ENCODE data around the gene COL4A6.

COL4A6 gene

DNA sequence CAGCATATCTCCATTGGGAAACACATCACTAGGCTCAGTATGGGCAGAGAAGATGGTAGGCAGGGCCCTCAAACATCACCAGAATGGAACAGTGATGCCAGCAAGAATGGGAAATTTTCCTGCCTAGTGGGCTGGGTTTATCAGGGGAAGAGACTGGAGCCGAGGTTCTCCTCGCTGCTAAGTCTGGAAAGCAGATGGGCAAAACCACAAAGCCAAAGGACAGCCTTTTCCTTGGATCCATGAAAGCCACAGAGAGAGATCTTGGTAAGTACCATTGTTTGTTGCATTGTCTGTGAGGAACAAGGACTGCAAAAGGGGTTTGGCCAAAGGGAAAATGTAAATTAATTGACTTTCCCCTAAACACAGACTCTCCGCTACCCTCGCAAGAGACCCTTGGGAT lies 266.6 kb downstream of the COL4A6 start:
- Histone ChIP-seq H3K27me3 (ENCODE audit: control insufficient read depth in 5 of 5, insufficient read depth in 4 of 5, low read length in 5 of 5) (peaks cover 0 to 33% (median 10%) of the 10 kb centered on the region in 5 donors), H3K9ac (ENCODE audit: low read length in 5 of 5) (no peak overlapping the region), H3K4me3 (ENCODE audit: low read depth in 1 of 5, low read length in 5 of 5) (no peak overlapping the region), H3K27ac (ENCODE audit: low read depth, low read length) (no peak overlapping the region), H3K9me3 (ENCODE audit: control insufficient read depth in 5 of 5, low read length in 5 of 5) (no peaks in the 10 kb centered on the region), H3K36me3 (ENCODE audit: control insufficient read depth in 5 of 5, insufficient read depth in 5 of 5, low read length in 5 of 5) (no peaks in the 10 kb centered on the region), H3K4me1 (ENCODE audit: control insufficient read depth in 5 of 5, insufficient read depth in 5 of 5, low read length in 5 of 5) (peaks cover 0 to 5% (median 0%) of the 10 kb centered on the region in 5 donors)

DNA sequence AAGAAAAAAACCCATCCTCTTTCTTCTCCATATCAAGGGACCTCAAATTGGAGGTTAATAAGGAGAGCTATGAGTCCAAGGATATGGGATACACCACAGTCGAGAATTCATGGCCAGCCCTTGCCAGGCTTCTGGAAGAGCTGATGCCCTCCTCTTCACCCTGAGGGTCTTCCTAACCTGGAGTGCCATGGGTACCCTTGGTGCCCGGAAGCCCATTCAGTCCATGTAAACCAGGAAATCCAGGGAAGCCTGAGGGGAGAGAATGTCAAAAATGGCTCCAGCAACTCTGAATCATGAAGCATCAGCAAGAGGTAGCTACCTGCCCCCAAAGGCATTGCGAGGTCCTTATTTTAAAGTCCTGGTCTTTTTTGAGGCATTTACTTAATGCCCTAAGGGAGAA lies 268.5 kb downstream of the COL4A6 start:
- no peak overlapping the region for H3K4me3 ChIP-seq (ENCODE audit: low read depth in 1 of 5, low read length in 5 of 5)
- no peaks in the 10 kb centered on the region for H3K9me3 ChIP-seq (ENCODE audit: control insufficient read depth in 5 of 5, low read length in 5 of 5)
- H3K4me1 ChIP-seq (ENCODE audit: control insufficient read depth in 5 of 5, insufficient read depth in 5 of 5, low read length in 5 of 5) = peaks cover 0 to 8% (median 0%) of the 10 kb centered on the region in 5 donors
- no peak overlapping the region for H3K9ac ChIP-seq (ENCODE audit: low read length in 5 of 5)
- H3K36me3 ChIP-seq (ENCODE audit: control insufficient read depth in 5 of 5, insufficient read depth in 5 of 5, low read length in 5 of 5) = no peaks in the 10 kb centered on the region
- H3K27me3 ChIP-seq (ENCODE audit: control insufficient read depth in 5 of 5, insufficient read depth in 4 of 5, low read length in 5 of 5) = peaks cover 0 to 25% (median 9%) of the 10 kb centered on the region in 5 donors
- H3K27ac ChIP-seq (ENCODE audit: low read depth, low read length) = no peak overlapping the region

DNA sequence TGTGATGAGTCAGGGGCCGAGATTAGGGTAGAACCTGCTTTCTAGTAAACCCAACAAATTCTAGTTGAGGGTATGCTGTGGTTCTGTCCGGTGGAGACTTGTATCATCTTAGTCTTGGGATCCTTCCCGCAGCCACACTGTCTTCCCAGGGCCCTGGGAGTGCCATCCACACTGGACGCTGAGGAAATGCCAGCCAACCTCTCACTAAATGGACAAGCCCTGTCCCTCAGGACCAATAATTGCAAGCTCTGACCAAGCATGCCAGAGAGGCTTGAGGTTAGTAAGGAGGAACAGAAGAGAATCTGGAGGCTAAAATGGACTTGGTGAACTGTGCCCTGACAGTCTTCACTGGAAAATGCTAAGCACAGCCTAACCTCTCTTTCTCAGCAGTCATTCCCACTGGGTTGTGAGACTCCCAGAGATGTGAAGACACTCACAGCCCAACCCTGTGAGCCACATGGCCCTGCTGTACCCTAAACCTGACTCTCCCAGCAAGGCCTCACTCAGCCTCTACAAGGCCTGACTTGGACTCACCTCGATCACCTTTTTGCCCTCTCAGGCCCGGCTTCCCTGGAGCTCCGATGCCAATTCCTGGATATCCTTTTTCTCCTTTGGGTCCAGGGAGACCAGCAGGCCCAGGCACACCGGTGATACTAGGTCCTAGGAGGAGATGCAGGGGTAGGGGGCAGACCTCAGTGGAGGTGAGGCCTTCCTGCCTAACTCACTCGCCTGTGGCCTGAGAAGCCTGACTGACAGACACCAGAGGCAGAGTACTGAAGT lies 269.1 kb downstream of the COL4A6 start:
- H3K9me3 ChIP-seq (ENCODE audit: control insufficient read depth in 5 of 5, low read length in 5 of 5) = no peaks in the 10 kb centered on the region
- H3K4me1 ChIP-seq (ENCODE audit: control insufficient read depth in 5 of 5, insufficient read depth in 5 of 5, low read length in 5 of 5) = peaks cover 0 to 8% (median 0%) of the 10 kb centered on the region in 5 donors
- no peak overlapping the region for H3K4me3 ChIP-seq (ENCODE audit: low read depth in 1 of 5, low read length in 5 of 5)
- peaks cover 0 to 21% (median 12%) of the 10 kb centered on the region in 5 donors for H3K27me3 ChIP-seq (ENCODE audit: control insufficient read depth in 5 of 5, insufficient read depth in 4 of 5, low read length in 5 of 5)
- no peaks in the 10 kb centered on the region for H3K36me3 ChIP-seq (ENCODE audit: control insufficient read depth in 5 of 5, insufficient read depth in 5 of 5, low read length in 5 of 5)
- no peak overlapping the region for H3K9ac ChIP-seq (ENCODE audit: low read length in 5 of 5)
- no peak overlapping the region for H3K27ac ChIP-seq (ENCODE audit: low read depth, low read length)

DNA sequence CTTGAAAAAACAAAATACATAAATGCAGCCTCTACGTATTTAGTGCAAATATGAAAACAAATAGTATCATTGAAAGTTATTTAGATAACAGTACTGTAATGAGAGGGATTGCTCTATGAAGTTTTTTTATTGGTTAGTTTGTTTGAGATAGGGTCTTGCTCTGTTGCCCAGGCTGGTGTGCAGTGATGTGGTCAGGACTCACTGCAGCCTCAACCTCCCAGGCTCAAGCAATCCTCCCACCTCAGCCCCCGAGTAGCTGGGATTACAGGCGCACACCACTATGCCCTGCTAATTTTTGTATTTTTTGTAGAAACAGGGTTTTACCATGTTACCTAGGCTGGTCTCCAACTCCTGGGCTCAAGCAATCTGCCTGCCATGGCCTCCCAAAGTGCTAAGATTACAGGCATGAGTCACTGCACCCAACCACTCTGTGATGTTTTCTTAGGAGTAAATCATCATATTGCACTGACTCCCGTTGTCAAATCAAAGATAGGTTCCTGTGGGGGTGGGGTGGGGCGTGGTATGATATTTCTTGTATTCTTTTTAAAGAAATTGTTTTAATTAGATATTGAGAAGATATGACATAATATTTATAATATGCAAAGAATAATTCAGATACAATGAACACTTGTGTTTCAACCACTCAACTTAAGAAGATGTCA lies 270.9 kb downstream of the COL4A6 start:
- H3K9me3 ChIP-seq (ENCODE audit: control insufficient read depth in 5 of 5, low read length in 5 of 5) = no peaks in the 10 kb centered on the region
- H3K4me3 ChIP-seq (ENCODE audit: low read depth in 1 of 5, low read length in 5 of 5) = no peak overlapping the region
- peaks cover 0 to 22% (median 9%) of the 10 kb centered on the region in 5 donors for H3K27me3 ChIP-seq (ENCODE audit: control insufficient read depth in 5 of 5, insufficient read depth in 4 of 5, low read length in 5 of 5)
- H3K27ac ChIP-seq (ENCODE audit: low read depth, low read length) = no peak overlapping the region
- H3K4me1 ChIP-seq (ENCODE audit: control insufficient read depth in 5 of 5, insufficient read depth in 5 of 5, low read length in 5 of 5) = peaks cover 0 to 8% (median 0%) of the 10 kb centered on the region in 5 donors
- no peaks in the 10 kb centered on the region for H3K36me3 ChIP-seq (ENCODE audit: control insufficient read depth in 5 of 5, insufficient read depth in 5 of 5, low read length in 5 of 5)
- no peak overlapping the region for H3K9ac ChIP-seq (ENCODE audit: low read length in 5 of 5)

DNA sequence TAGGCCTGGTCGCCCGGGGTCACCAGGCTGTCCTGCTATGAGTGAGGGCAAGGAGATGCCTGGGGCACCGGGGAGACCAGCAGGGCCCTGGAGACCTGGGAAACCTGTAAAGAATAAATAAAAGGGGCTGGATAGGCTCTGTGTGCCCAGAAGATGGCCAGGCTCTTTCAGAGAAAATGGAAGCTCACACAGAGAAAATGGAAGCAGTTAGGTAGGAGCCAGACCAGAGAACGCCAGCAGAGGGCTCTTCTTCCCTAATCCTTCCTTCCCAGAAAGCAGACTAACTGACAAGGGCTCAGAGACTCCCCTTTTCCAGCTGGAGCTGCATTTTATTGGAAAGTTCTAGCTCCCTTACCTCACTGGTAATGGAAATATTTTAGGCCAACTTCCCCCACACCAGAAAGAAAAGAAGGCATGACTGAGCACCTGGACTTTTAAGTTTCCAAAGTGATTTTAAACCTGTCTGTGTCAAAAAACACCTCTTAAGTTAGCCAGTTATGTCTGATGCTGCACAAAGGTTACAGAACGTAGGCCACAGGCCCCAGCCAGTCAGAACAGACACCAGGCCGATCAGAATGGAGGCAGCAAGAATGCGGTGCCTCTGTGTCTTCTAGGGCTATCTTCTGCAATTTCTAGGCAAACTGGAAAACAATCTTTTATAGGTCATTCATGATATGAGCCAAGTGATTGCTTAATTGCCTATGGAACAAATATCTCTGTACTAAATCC lies 272.7 kb downstream of the COL4A6 start:
- peaks cover 0 to 19% (median 9%) of the 10 kb centered on the region in 5 donors for H3K27me3 ChIP-seq (ENCODE audit: control insufficient read depth in 5 of 5, insufficient read depth in 4 of 5, low read length in 5 of 5)
- H3K27ac ChIP-seq (ENCODE audit: low read depth, low read length) = no peak overlapping the region
- H3K36me3 ChIP-seq (ENCODE audit: control insufficient read depth in 5 of 5, insufficient read depth in 5 of 5, low read length in 5 of 5) = no peaks in the 10 kb centered on the region
- H3K9ac ChIP-seq (ENCODE audit: low read length in 5 of 5) = no peak overlapping the region
- H3K4me3 ChIP-seq (ENCODE audit: low read depth in 1 of 5, low read length in 5 of 5) = no peak overlapping the region
- H3K9me3 ChIP-seq (ENCODE audit: control insufficient read depth in 5 of 5, low read length in 5 of 5) = no peaks in the 10 kb centered on the region
- H3K4me1 ChIP-seq (ENCODE audit: control insufficient read depth in 5 of 5, insufficient read depth in 5 of 5, low read length in 5 of 5) = peaks cover 0 to 8% (median 0%) of the 10 kb centered on the region in 5 donors

DNA sequence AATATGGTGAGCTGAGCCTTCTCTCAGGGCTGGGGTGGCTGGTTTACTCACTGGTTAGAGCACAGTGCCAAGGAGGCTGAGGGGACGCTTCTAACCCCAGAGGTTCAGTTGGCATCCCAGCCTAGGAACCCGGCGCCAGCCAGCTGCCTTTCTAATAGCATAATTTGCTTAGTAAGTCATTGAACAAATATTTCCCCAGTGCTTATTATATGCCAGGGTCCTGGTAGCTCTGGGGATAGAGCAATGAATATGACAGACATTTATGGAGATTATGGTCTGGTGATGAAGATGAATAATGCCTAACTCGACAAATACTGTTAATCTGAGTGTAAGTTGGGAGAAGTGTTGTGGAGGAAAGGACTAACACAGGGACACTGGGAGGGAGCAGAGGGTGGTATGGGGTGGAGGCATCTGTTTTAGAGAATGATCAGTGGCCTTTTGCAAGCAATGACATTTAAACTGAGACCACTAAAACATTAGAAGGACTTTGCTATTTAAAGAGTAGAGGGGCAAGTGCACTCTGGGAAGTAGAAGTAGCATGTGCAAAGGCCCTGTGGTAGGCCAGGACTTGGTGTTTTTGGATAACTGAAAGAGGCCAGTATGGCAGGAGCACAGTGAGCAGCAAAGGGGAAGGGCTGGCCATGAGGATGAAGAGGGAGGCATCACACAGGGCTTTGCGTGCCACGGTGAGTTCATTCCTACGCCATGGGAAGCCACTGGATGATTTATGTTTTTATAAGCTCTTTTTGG lies 274.7 kb downstream of the COL4A6 start:
- Histone ChIP-seq H3K9me3 (ENCODE audit: control insufficient read depth in 5 of 5, low read length in 5 of 5) (no peaks in the 10 kb centered on the region), H3K27ac (ENCODE audit: low read depth, low read length) (no peak overlapping the region), H3K36me3 (ENCODE audit: control insufficient read depth in 5 of 5, insufficient read depth in 5 of 5, low read length in 5 of 5) (no peaks in the 10 kb centered on the region), H3K27me3 (ENCODE audit: control insufficient read depth in 5 of 5, insufficient read depth in 4 of 5, low read length in 5 of 5) (peaks cover 0 to 11% (median 9%) of the 10 kb centered on the region in 5 donors), H3K9ac (ENCODE audit: low read length in 5 of 5) (no peak overlapping the region), H3K4me1 (ENCODE audit: control insufficient read depth in 5 of 5, insufficient read depth in 5 of 5, low read length in 5 of 5) (peaks cover 0 to 8% (median 0%) of the 10 kb centered on the region in 5 donors), H3K4me3 (ENCODE audit: low read depth in 1 of 5, low read length in 5 of 5) (no peak overlapping the region)

DNA sequence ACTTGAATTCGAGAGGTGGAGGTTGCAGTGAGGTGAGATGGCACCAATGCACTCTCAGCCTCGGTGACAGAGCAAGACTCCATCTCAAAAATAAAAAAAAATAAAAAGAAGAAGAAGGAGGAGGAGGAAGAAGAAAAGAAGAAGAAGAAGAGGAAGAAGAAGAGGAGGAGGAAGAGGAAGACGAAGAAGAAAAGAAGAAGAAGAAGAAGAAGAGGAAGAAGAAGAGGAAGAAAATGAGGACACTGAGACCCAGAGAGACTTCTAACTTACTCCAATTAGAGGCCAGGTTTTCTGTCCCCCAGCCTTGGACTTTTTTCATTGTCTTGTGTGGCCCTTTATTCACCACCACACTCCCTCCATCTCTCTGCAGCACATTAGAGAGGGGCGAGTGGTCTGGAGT lies 276.0 kb downstream of the COL4A6 start:
- no peak overlapping the region for H3K9ac ChIP-seq (ENCODE audit: low read length in 5 of 5)
- H3K36me3 ChIP-seq (ENCODE audit: control insufficient read depth in 5 of 5, insufficient read depth in 5 of 5, low read length in 5 of 5) = no peaks in the 10 kb centered on the region
- no peak overlapping the region for H3K27ac ChIP-seq (ENCODE audit: low read depth, low read length)
- peaks cover 0 to 12% (median 11%) of the 10 kb centered on the region in 5 donors for H3K27me3 ChIP-seq (ENCODE audit: control insufficient read depth in 5 of 5, insufficient read depth in 4 of 5, low read length in 5 of 5)
- H3K4me1 ChIP-seq (ENCODE audit: control insufficient read depth in 5 of 5, insufficient read depth in 5 of 5, low read length in 5 of 5) = peaks cover 0 to 8% (median 0%) of the 10 kb centered on the region in 5 donors
- no peaks in the 10 kb centered on the region for H3K9me3 ChIP-seq (ENCODE audit: control insufficient read depth in 5 of 5, low read length in 5 of 5)
- H3K4me3 ChIP-seq (ENCODE audit: low read depth in 1 of 5, low read length in 5 of 5) = no peak overlapping the region

DNA sequence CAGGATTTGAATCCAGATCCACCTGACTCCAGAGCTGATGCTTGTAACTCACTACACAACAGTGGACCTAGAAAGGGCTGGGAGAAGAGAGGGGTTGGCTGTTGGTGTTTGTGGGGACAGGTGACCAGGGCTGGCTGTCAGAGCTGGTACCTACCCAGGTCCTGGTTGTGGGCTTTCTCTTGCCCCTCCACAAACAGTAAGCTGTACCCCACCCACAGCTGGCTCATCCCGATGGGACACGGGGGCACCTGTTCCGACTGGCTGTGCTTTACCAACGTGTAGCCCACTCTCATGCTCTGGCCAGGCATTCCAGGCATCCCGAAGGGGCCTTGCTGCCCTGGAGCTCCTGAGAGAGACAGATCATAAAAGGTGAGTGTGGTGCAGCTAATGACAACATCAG lies 277.9 kb downstream of the COL4A6 start:
- H3K27me3 ChIP-seq (ENCODE audit: control insufficient read depth in 5 of 5, insufficient read depth in 4 of 5, low read length in 5 of 5) = peaks cover 0 to 18% (median 13%) of the 10 kb centered on the region in 5 donors

DNA sequence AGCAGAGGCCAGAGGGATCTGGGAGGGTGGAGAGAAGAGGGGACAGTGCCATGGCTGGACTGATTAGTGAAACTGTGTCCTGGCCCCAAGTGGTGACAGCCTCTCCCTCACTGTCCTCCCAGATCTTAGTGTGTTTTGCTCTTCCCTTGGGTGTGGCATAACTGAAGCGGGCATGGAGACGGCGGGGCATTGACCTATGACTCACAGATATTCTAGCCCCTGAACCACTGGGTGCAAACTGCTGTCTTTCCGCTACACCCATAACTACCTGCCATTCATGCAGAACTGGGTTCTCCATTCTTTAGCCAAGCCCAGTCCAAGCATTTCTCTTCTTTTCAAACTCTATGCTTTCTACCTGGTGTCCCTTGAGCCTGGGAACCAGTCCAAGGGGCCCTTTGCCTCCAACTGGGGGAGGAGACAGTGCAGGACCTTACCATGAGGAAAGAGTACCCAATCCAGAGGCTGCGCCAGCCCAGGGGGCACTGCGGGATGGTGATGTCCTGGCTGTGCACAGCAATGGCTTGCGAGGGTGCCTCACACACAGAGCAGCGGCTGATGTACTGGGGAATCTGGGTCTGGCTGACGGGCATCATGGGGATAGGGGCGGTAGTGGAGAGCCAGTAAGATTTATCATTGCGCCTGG lies 279.1 kb downstream of the COL4A6 start:
- H3K9me3 ChIP-seq (ENCODE audit: control insufficient read depth in 5 of 5, low read length in 5 of 5) = no peaks in the 10 kb centered on the region
- H3K27ac ChIP-seq (ENCODE audit: low read depth, low read length) = no peak overlapping the region
- no peak overlapping the region for H3K9ac ChIP-seq (ENCODE audit: low read length in 5 of 5)
- no peak overlapping the region for H3K4me3 ChIP-seq (ENCODE audit: low read depth in 1 of 5, low read length in 5 of 5)
- H3K36me3 ChIP-seq (ENCODE audit: control insufficient read depth in 5 of 5, insufficient read depth in 5 of 5, low read length in 5 of 5) = peaks cover 0 to 3% (median 0%) of the 10 kb centered on the region in 5 donors
- H3K27me3 ChIP-seq (ENCODE audit: control insufficient read depth in 5 of 5, insufficient read depth in 4 of 5, low read length in 5 of 5) = peaks cover 0 to 18% (median 12%) of the 10 kb centered on the region in 5 donors
- no peaks in the 10 kb centered on the region for H3K4me1 ChIP-seq (ENCODE audit: control insufficient read depth in 5 of 5, insufficient read depth in 5 of 5, low read length in 5 of 5)

More for the DNA sequence above, 277.9 kb downstream of the COL4A6 start:
- peaks cover 0 to 2% (median 0%) of the 10 kb centered on the region in 5 donors for H3K4me1 ChIP-seq (ENCODE audit: control insufficient read depth in 5 of 5, insufficient read depth in 5 of 5, low read length in 5 of 5)
- H3K9me3 ChIP-seq (ENCODE audit: control insufficient read depth in 5 of 5, low read length in 5 of 5) = no peaks in the 10 kb centered on the region
- H3K27ac ChIP-seq (ENCODE audit: low read depth, low read length) = no peak overlapping the region
- H3K9ac ChIP-seq (ENCODE audit: low read length in 5 of 5) = no peak overlapping the region
- no peak overlapping the region for H3K4me3 ChIP-seq (ENCODE audit: low read depth in 1 of 5, low read length in 5 of 5)
- no peaks in the 10 kb centered on the region for H3K36me3 ChIP-seq (ENCODE audit: control insufficient read depth in 5 of 5, insufficient read depth in 5 of 5, low read length in 5 of 5)
